GM12878 (cell line): ENCODE measurements around the gene HIRA. TPM values are rescaled to one million over a fixed set of nuclear protein-coding genes. Genes with fewer than 3 reads are reported as not detected.

Experiments used
- ATAC-seq: fragments of 200-7000 bp; cut with Tn5 transposase; 3 replicates; pipeline ENCODE4 v1.9.1; 2020; ENCODE audit warnings: mild to moderate bottlenecking, moderate library complexity
- BruUV-seq: library from RNA; stranded (reverse); fragments of 400-500 nt; replicated peaks from 2 replicates; lab custom pipeline; 2021; lab: Mats Ljungman, UMichigan
- CTCF ChIA-PET: fragments of 300-600 bp; sonication (Branson Sonifier 250); formaldehyde crosslinking; extraction: SDS; loops from one replicate; lab custom pipeline; 2021; ENCODE audit warnings: inconsistent platforms; lab: Yijun Ruan, JAX
- POLR2A ChIA-PET: fragments of 350-600 bp; formaldehyde crosslinking; extraction: SDS; loops from one replicate; lab custom pipeline; 2021; ENCODE audit warnings: inconsistent platforms; lab: Charles Lee
- RAD21 ChIA-PET: fragments of 300-600 bp; sonication (Branson Sonifier 250); formaldehyde crosslinking; loops from one replicate; lab custom pipeline; 2023; ENCODE audit warnings: antibody characterized with exemption; ENCODE audit not compliant: unreplicated experiment; lab: Charles Lee
- SMC1A ChIA-PET: fragments of 300-600 bp; sonication (Branson Sonifier 250); formaldehyde crosslinking; loops from one replicate; lab custom pipeline; 2023; ENCODE audit not compliant: unreplicated experiment, uncharacterized antibody; lab: Charles Lee
- DNase-seq: peaks from one replicate; pipeline ENCODE4 v3.0.0-alpha.2; 2011; ENCODE audit warnings: low read depth, low spot score
- FAIRE-seq: peaks from 3 replicates; lab custom pipeline; 2011; peaks lifted over from hg19 to GRCh38; lab: Jason Lieb, UNC
- H2AFZ ChIP-seq: 2 replicates; pipeline ENCODE4 v1.6.0; 2011; ENCODE audit warnings: low read depth, low read length, control low read depth; ENCODE audit not compliant: control insufficient read depth
- H3K27ac ChIP-seq: 2 replicates; pipeline ENCODE4 v1.5.1; 2011; ENCODE audit warnings: control low read depth; ENCODE audit not compliant: control insufficient read depth, insufficient read depth
- H3K27me3 ChIP-seq, 2 experiments: replicated peaks in 1 of 2; 2 replicates each; pipeline versions ENCODE4 v1.6.0 to v1.6.1; 2011; ENCODE audit warnings: low read length in 1 of 2; ENCODE audit not compliant: control insufficient read depth in 2 of 2, insufficient read depth in 2 of 2
- H3K36me3 ChIP-seq, 2 experiments: 2 replicates each; pipeline ENCODE4 v1.5.1; 2011; ENCODE audit warnings: low read length in 1 of 2; ENCODE audit not compliant: control insufficient read depth in 2 of 2, insufficient read depth in 2 of 2
- H3K4me1 ChIP-seq: 2 replicates; pipeline ENCODE4 v1.6.1; 2011; ENCODE audit warnings: mild to moderate bottlenecking, low read length, moderate library complexity, mixed read lengths; ENCODE audit not compliant: control insufficient read depth, insufficient read depth
- H3K4me2 ChIP-seq: 2 replicates; pipeline ENCODE4 v1.6.0; 2011; ENCODE audit warnings: control low read depth; ENCODE audit not compliant: control insufficient read depth, insufficient read depth
- H3K4me3 ChIP-seq: fragments of 200-600 bp; sonication (generic); 2 replicates; pipeline ENCODE4 v1.5.1; 2016
- H3K79me2 ChIP-seq: 2 replicates; pipeline ENCODE4 v1.6.0; 2011; ENCODE audit warnings: low read length; ENCODE audit not compliant: control insufficient read depth, insufficient read depth
- H3K9ac ChIP-seq: 2 replicates; pipeline ENCODE4 v1.8.0; 2011; ENCODE audit warnings: low read length, control low read depth, mixed read lengths; ENCODE audit not compliant: control insufficient read depth, insufficient read depth
- H3K9me3 ChIP-seq: replicated peaks from 3 replicates; pipeline ENCODE4 v1.5.1; 2011; ENCODE audit warnings: mild to moderate bottlenecking, low read length; ENCODE audit not compliant: control insufficient read depth, insufficient read depth
- H4K20me1 ChIP-seq: 2 replicates; pipeline ENCODE4 v1.6.0; 2011; ENCODE audit not compliant: control insufficient read depth, insufficient read depth
- ATF7 ChIP-seq: fragments of 450-650 bp; IDR thresholded peaks from 2 replicates; pipeline ENCODE4 v1.6.1; 2016; ENCODE audit warnings: low read depth, mild to moderate bottlenecking
- HCFC1 ChIP-seq: fragments of 150-350 bp; IDR thresholded peaks from 2 replicates; pipeline ENCODE4 v1.6.1; 2014; ENCODE audit warnings: low read length
- NFYB ChIP-seq: IDR thresholded peaks from 2 replicates; pipeline ENCODE4 v1.6.1; 2011; ENCODE audit warnings: low read depth, mild to moderate bottlenecking, low read length, improper control_type of control experiment, moderate library complexity; ENCODE audit not compliant: insufficient read depth
- SIN3A ChIP-seq: IDR thresholded peaks from 2 replicates; pipeline ENCODE4 v1.6.1; 2012; ENCODE audit warnings: low read depth, low read length, improper control_type of control experiment
- SREBF2 ChIP-seq: IDR thresholded peaks from 2 replicates; pipeline ENCODE4 v1.6.1; 2012; ENCODE audit warnings: mild to moderate bottlenecking, low read length
- SUPT20H ChIP-seq: IDR thresholded peaks from 2 replicates; pipeline ENCODE4 v1.6.1; 2011; ENCODE audit warnings: low read depth, mild to moderate bottlenecking, low read length, moderate library complexity, borderline replicate concordance; ENCODE audit not compliant: control insufficient read depth
- TCF3 ChIP-seq: IDR thresholded peaks from 2 replicates; pipeline ENCODE4 v1.6.1; 2012; ENCODE audit warnings: low read depth, mild to moderate bottlenecking, low read length, borderline replicate concordance; ENCODE audit not compliant: insufficient read depth
- ZNF274 ChIP-seq: IDR thresholded peaks from one replicate; pipeline ENCODE4 v1.8.0; 2011; ENCODE audit not compliant: insufficient read length, insufficient read depth
- WGBS: methylation state at CpG from one replicate; pipeline ENCODE4 v1.1.6; 2016; ENCODE audit warnings: low lambda C conversion rate; ENCODE audit not compliant: insufficient replicate concordance, insufficient coverage; ENCODE audit errors: missing lambda C conversion rate; 5-methylcytosine and 5-hydroxymethylcytosine counted together
- in situ Hi-C: fragments of 300-500 bp; cut with MboI; formaldehyde crosslinking; loops from 9 replicates; pipeline ENCODE4 v1.14.3; 2018; ENCODE audit warnings: mixed read lengths
- intact Hi-C: fragments of 100-400 bp; cut with micrococcal nuclease; formaldehyde crosslinking; loops from one replicate; pipeline ENCODE4 v1.14.2; 2022; ENCODE audit not compliant: unreplicated experiment
- polyA plus RNA-seq, 11 experiments: library from polyadenylated mRNA; depleted of rRNA in 4 of 11; unstranded in 6 of 11; stranded (reverse) in 5 of 11; fragments of >200 nt; fragmentation: Nextera tagmentation in 4 of 11; fragmentation: Illumina TruSeq in 1 of 11; extraction: Ambion mirVana in 4 of 11; extraction: Trizol in 1 of 11; gene quantifications; 1 replicate in 1 of 11; 2 replicates in 10 of 11; pipeline versions ENCODE4 v1.2.1 to v1.2.3, GENCODE V29; 2011 to 2016; ENCODE audit warnings: inconsistent platforms in 2 of 11, missing spikeins in 2 of 11, low read depth in 1 of 11
- total RNA-seq, 4 experiments: library from RNA; depleted of rRNA in 3 of 4; stranded (reverse); fragments of >200 nt in 3 of 4; fragmentation: Illumina TruSeq in 1 of 4; extraction: Trizol in 1 of 4; gene quantifications; 2 replicates each; pipeline versions ENCODE4 v1.2.1 to v1.2.3, GENCODE V29; 2013 to 2021
- TF ChIP-seq, protein P1 (sequence below): fragments of 450-650 bp; IDR thresholded peaks from 2 replicates; pipeline ENCODE4 v1.6.1; 2016; ENCODE audit warnings: mild to moderate bottlenecking, moderate library complexity, borderline replicate concordance
- TF ChIP-seq, protein P2 (sequence below): fragments of 450-650 bp; conservative IDR thresholded peaks from 2 replicates; pipeline ENCODE4 v1.6.1; 2017; ENCODE audit warnings: mild to moderate bottlenecking, moderate library complexity

HIRA gene
- total and polyA plus RNA-seq, 10 of the 15 experiments (the other 5 are each of a cell fraction or from before 2014, with no cell fraction given) = 0.34 to 32.7 (median 14.5) TPM

DNA sequence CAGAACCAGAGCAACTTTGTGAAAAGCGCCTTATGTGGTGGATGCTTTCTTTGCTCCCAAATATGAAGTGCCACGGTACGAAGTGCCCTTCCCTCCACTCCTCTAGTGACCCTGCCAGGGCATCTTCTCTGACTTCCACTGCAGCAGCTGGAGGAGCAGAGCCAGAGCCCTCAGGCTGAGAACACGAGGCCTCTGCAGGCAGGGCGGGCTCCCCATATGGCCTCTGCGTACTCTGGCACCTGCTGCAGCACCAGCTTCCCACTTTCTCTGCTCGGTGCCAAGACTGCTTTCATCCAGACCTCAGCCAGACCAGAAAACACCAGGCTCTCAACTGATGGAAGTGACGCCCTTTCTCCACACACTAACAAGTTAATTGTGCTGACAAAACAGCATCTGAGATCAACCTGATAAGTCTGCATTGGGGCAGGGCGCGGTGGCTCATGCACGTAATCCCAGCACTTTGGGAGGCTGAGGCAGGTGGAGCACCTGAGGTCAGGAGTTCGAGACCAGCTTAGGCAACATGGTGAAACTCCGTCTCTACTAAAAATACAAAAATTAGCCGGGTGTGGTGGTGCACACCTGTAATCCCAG, 34.7 kb upstream of the HIRA start:
- no TSS peak for BruUV-seq
- DNase-seq = no peak
- SMC1A ChIA-PET = interaction anchor here (1.2 kb wide), 1 partner anchor 11 kb away, joined by 3 read pairs; no protein-coding TSS in a partner anchor
- TF ChIP-seq SREBF2 = no peak
- no peak for TF ChIP-seq NFYB
- no peak for TF ChIP-seq ZNF274
- TF ChIP-seq, all 136 proteins: peak for 0
- Histone ChIP-seq H2AFZ (no peak overlapping the region), H3K79me2 (no peaks in the 10 kb centered on the region; the same call in 1 of the 2 replicates), H3K9me3 (no peaks in the 10 kb centered on the region), H3K9ac (no peak overlapping the region), H4K20me1 (peaks cover 2% of the 10 kb centered on the region; the same call in 1 of the 2 replicates), H3K4me3 (no peak overlapping the region), H3K27me3 (no peaks in the 10 kb centered on the region), H3K36me3 (peaks cover 33 to 44% of the 10 kb centered on the region in 2 experiments), H3K27ac (no peak overlapping the region), H3K4me2 (no peak overlapping the region), H3K4me1 (no peaks in the 10 kb centered on the region)
- ATAC-seq = no peak
- FAIRE-seq = no peak
- RAD21 ChIA-PET = no interaction called here
- CTCF ChIA-PET = interaction anchor here (0.9 to 1.4 kb wide), 3 partner anchors 8 to 14 kb away, joined by 3 to 8 read pairs (median 4); partner anchors contain the start of gene CDC45
- intact Hi-C loops = no loop called here
- POLR2A ChIA-PET = no interaction called here
- 92% methylated on average over 14 of the region's 14 CpGs for WGBS
- in situ Hi-C loops = no loop called here

DNA sequence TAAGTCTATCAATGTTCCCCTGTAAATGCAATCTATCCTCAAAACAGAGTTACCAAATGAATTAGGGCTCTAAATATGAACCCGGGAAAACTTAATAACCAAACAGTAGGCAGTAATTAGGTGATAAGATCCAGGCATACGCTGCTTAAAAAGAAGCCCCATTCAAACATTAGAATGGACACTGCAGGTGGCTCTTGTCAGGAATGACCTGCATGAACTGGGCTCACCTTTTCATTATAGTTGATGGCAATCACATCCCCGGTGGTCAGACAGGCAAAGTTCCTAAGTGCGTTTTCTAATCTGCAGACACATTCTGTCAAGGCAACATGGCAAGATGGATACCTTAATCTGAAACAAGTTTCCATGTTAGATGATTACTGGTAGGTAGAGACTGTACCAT, 33.4 kb upstream of the HIRA start:
- H3K27me3 ChIP-seq = no peaks in the 10 kb centered on the region
- intact Hi-C loops = no loop called here
- no peak for DNase-seq
- no peak overlapping the region for H3K4me3 ChIP-seq
- FAIRE-seq = no peak
- H3K9ac ChIP-seq = no peak overlapping the region
- no peak overlapping the region for H3K4me2 ChIP-seq
- WGBS = 97% methylated on average over 4 of the region's 4 CpGs
- RAD21 ChIA-PET = no interaction called here
- no peak overlapping the region for H3K27ac ChIP-seq
- BruUV-seq = no TSS peak
- H3K79me2 ChIP-seq = no peaks in the 10 kb centered on the region
- CTCF ChIA-PET = interaction anchor here (0.5 to 1.4 kb wide), 2 partner anchors 9 to 259 kb away, joined by 4 to 8 read pairs; no protein-coding TSS in a partner anchor
- H3K9me3 ChIP-seq = no peaks in the 10 kb centered on the region
- no peak overlapping the region for H2AFZ ChIP-seq
- peaks cover 29 to 40% of the 10 kb centered on the region in 2 experiments for H3K36me3 ChIP-seq
- in situ Hi-C loops = no loop called here
- POLR2A ChIA-PET = interaction anchor here (0.8 kb wide), 1 partner anchor 15 kb away, joined by 3 read pairs; no protein-coding TSS in a partner anchor
- SMC1A ChIA-PET = interaction anchor here (1.0 to 1.2 kb wide), 3 partner anchors 9 to 19 kb away, joined by 3 read pairs; no protein-coding TSS in a partner anchor
- ATAC-seq = no peak
- peaks cover 2% of the 10 kb centered on the region; the same call in 1 of the 2 replicates for H4K20me1 ChIP-seq
- H3K4me1 ChIP-seq = no peaks in the 10 kb centered on the region
- TF ChIP-seq SUPT20H (no peak), SIN3A (no peak), ATF7 (no peak), TCF3 (no peak), HCFC1 (no peak)
- TF ChIP-seq, protein P1, sequence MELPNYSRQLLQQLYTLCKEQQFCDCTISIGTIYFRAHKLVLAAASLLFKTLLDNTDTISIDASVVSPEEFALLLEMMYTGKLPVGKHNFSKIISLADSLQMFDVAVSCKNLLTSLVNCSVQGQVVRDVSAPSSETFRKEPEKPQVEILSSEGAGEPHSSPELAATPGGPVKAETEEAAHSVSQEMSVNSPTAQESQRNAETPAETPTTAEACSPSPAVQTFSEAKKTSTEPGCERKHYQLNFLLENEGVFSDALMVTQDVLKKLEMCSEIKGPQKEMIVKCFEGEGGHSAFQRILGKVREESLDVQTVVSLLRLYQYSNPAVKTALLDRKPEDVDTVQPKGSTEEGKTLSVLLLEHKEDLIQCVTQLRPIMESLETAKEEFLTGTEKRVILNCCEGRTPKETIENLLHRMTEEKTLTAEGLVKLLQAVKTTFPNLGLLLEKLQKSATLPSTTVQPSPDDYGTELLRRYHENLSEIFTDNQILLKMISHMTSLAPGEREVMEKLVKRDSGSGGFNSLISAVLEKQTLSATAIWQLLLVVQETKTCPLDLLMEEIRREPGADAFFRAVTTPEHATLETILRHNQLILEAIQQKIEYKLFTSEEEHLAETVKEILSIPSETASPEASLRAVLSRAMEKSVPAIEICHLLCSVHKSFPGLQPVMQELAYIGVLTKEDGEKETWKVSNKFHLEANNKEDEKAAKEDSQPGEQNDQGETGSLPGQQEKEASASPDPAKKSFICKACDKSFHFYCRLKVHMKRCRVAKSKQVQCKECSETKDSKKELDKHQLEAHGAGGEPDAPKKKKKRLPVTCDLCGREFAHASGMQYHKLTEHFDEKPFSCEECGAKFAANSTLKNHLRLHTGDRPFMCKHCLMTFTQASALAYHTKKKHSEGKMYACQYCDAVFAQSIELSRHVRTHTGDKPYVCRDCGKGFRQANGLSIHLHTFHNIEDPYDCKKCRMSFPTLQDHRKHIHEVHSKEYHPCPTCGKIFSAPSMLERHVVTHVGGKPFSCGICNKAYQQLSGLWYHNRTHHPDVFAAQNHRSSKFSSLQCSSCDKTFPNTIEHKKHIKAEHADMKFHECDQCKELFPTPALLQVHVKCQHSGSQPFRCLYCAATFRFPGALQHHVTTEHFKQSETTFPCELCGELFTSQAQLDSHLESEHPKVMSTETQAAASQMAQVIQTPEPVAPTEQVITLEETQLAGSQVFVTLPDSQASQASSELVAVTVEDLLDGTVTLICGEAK = no peak
- TF ChIP-seq, protein P2, sequence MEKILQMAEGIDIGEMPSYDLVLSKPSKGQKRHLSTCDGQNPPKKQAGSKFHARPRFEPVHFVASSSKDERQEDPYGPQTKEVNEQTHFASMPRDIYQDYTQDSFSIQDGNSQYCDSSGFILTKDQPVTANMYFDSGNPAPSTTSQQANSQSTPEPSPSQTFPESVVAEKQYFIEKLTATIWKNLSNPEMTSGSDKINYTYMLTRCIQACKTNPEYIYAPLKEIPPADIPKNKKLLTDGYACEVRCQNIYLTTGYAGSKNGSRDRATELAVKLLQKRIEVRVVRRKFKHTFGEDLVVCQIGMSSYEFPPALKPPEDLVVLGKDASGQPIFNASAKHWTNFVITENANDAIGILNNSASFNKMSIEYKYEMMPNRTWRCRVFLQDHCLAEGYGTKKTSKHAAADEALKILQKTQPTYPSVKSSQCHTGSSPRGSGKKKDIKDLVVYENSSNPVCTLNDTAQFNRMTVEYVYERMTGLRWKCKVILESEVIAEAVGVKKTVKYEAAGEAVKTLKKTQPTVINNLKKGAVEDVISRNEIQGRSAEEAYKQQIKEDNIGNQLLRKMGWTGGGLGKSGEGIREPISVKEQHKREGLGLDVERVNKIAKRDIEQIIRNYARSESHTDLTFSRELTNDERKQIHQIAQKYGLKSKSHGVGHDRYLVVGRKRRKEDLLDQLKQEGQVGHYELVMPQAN = no peak
